Right lobe of liver (tissue), 6 donors: ENCODE results near the gene PSEN2. TPM values are rescaled to one million over a fixed set of nuclear protein-coding genes. Genes with fewer than 3 reads are reported as not detected.

Experiments used
- ATAC-seq, 4 donors: fragments of 200-7000 bp; cut with Tn5 transposase; one replicate each; pipeline ENCODE4 v1.9.1; 2020; ENCODE audit warnings: mild to moderate bottlenecking in 4 of 4, moderate library complexity in 4 of 4
- DNase-seq, 3 donors: peaks; one replicate each; pipeline ENCODE4 v3.0.0-alpha.2; 2020
- H3K27ac ChIP-seq, 3 donors: fragments of 200-600 bp; one replicate each; pipeline ENCODE4 v1.8.0; 2022
- H3K27me3 ChIP-seq, 2 donors: fragments of 200-600 bp; one replicate each; pipeline ENCODE4 v1.8.0; 2022
- H3K36me3 ChIP-seq, 4 donors: fragments of 200-600 bp; sonication (generic) in 1 of 4; one replicate each; pipeline versions ENCODE4 v1.5.1 to v1.8.0; 2017 to 2022; ENCODE audit warnings: control low read depth in 1 of 4
- H3K4me1 ChIP-seq, 4 donors: fragments of 200-600 bp; sonication (generic) in 1 of 4; one replicate each; pipeline versions ENCODE4 v1.5.1 to v1.8.0; 2017 to 2022; ENCODE audit warnings: control low read depth in 1 of 4
- H3K4me3 ChIP-seq, 3 donors: fragments of 200-600 bp; one replicate each; pipeline ENCODE4 v1.8.0; 2022
- H3K9me3 ChIP-seq, 4 donors: fragments of 200-600 bp; sonication (generic) in 1 of 4; one replicate each; pipeline versions ENCODE4 v1.5.1 to v1.8.0; 2017 to 2022; ENCODE audit warnings: control low read depth in 1 of 4
- CTCF ChIP-seq, 4 donors: fragments of 200-600 bp in 3 of 4; fragments of 450-650 bp in 1 of 4; IDR thresholded peaks; one replicate each; pipeline versions ENCODE4 v1.5.1 to v1.8.0; 2016 to 2022; ENCODE audit warnings: antibody characterized with exemption in 4 of 4, mild to moderate bottlenecking in 2 of 4
- POLR2A ChIP-seq: fragments of 450-650 bp; IDR thresholded peaks from one replicate; pipeline ENCODE4 v1.6.1; 2017; ENCODE audit warnings: antibody characterized with exemption, mild to moderate bottlenecking
- WGBS: methylation state at CpG from one replicate; pipeline ENCODE4 v1.1.6; 2018; ENCODE audit warnings: low coverage, low lambda C conversion rate; ENCODE audit not compliant: insufficient coverage; ENCODE audit errors: missing lambda C conversion rate; 5-methylcytosine and 5-hydroxymethylcytosine counted together
- intact Hi-C, 2 donors: fragments of 100-400 bp; cut with DNase I; formaldehyde crosslinking; loops; one replicate each; pipeline versions ENCODE4 v1.11.2 to v1.14.1; 2022
- long read RNA-seq: library from polyadenylated mRNA; unstranded; transcript quantifications from one replicate; pipeline ENCODE4 v2.0.0, GENCODE V29; 2019
- total RNA-seq, 6 experiments: library from RNA; depleted of rRNA in 2 of 6; stranded (reverse); fragments of >200 nt in 2 of 6; fragmentation: NEBNext Ultra II Directional in 3 of 6; extraction: Animal tissue kit (Norgen Biotek cat#: 25700) in 3 of 6; gene quantifications; one replicate each; pipeline versions ENCODE4 v1.1.0 to v1.2.4, GENCODE V29; 2016 to 2023
- donor health status: DM: no; HTN: yes; CAD: no.
- donor health status: DM: no; HTN: no; CAD: no.
- donor health status: DM: no; HTN: no; CAD: no.
- donor health status: DM: no; HTN: yes; CAD: no.
- donor health status: DM: no; HTN: yes; CAD: no.

PSEN2 gene
- 10 to 100 TPM; 11.8 to 22.7 (median 15.7) TPM for total RNA-seq
- long read RNA-seq, partial matches to known transcripts: 1 of 3 reads
- long read RNA-seq, other reads (novel, unspliced or antisense): 2 of 3 reads

GRCh38 chr1:226870401-226871279 lies at the start of gene PSEN2:
PSEN2 (plus strand) TSS chr1:226870616; CDS start chr1:226881908, 11,292 bp downstream.
- Histone ChIP-seq H3K4me3 (peak within 1 kb of the TSS; percentile 75 to 80 (median 80)), H3K27me3 (no peaks in the 10 kb centered on the region), H3K4me1 (peaks cover 0 to 18% (median 6%) of the 10 kb centered on the region in 4 donors), H3K9me3 (no peaks in the 10 kb centered on the region), H3K27ac (peak within 1 kb of the TSS; percentile 68 to 86 (median 74)), H3K36me3 (no peaks in the 10 kb centered on the region)
- peak; percentile 86 to 90 (median 90) for DNase-seq
- peak; percentile 76 to 96 (median 90) for ATAC-seq
- intact Hi-C loops: no loop called here
- 1% methylated on average over 12 of the region's 97 CpGs for WGBS
- TF ChIP-seq CTCF (IDR thresholded peaks at IDR 0.05): peak; percentile 10 to 36 (median 22)
- peak; percentile 83 for TF ChIP-seq POLR2A

DNA sequence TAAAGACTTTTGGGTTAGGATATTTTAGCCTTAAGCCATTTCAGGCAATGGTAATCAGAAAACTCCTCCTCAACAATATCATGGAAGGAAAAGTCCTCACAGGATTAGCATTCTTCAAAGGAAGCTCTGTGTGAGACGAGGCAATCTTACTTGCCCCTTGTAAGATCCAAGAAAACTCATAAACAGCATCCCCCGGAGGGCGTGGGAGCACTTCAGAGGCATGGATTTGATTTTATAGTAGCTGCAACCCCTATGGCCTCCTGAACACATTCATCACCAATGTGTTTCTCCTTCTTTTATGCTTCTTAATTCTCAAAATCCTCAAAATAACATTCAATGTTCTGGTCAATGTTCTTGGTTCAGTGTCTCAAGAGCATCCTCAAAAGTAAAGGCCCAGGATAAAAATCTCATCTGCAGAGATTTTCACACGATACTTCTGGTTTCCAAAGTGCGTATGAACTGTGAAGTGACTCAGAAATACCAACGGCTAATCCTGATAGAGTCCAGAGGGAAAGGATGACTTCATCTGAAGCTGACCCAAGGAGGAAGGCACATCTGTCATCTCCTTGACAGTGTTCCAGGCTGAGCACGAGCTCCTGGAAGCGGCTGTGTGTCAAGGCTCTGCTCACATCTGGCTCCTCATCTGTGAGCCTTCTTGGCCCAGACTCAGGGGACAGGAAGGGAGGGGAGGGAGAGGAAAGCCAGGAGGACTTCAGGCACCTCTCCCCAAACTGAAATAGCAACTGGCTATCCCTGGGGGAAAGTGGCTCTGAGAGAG lies 49.3 kb upstream of the PSEN2 start:
- 45% methylated on average over 7 of the region's 8 CpGs for WGBS
- peak in 1 of 3 donors; percentile 36 for DNase-seq

DNA sequence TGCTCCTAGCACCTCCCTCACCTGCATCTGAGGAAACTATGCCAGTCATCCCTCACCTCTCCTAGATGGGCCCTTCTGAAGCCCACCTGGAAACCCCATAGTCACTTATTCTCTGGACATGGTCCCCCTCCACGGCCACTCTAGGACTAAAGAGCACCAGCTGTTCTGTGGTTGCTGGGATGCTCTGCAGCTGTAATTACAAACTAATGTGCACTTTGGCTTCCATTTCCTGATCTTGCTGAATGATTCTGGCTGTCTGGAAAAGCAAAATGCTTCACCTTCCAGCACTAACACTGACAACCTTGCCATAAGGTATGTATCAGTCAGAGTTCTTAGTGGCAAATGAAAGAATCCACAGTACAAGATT lies 48.7 kb upstream of the PSEN2 start:
- H3K27me3 ChIP-seq: no peaks in the 10 kb centered on the region
- peak in 1 of 4 donors; percentile 13 for ATAC-seq
- no peak for DNase-seq

More for the DNA sequence above, 49.3 kb upstream of the PSEN2 start:
- TF ChIP-seq POLR2A: no peak
- no peak for TF ChIP-seq CTCF (IDR thresholded peaks at IDR 0.05)
- H3K9me3 ChIP-seq: no peaks in the 10 kb centered on the region
- no peaks in the 10 kb centered on the region for H3K4me1 ChIP-seq
- intact Hi-C loops: loop anchor here in 1 of 2 donors (10.0 kb wide), 1 partner anchor 176 kb away; no protein-coding TSS in a partner anchor
- no peaks in the 10 kb centered on the region for H3K27me3 ChIP-seq
- H3K4me3 ChIP-seq: no peak overlapping the region
- no peaks in the 10 kb centered on the region for H3K36me3 ChIP-seq
- ATAC-seq: peak; percentile 78 to 90 (median 84)
- H3K27ac ChIP-seq: peak overlapping the region in 1 of 3 donors; percentile 53

More for the DNA sequence above, 48.7 kb upstream of the PSEN2 start:
- WGBS: 67% methylated on average over 1 of the region's 1 CpG
- no peak overlapping the region for H3K27ac ChIP-seq
- H3K36me3 ChIP-seq: no peaks in the 10 kb centered on the region
- no peaks in the 10 kb centered on the region for H3K9me3 ChIP-seq
- intact Hi-C loops: loop anchor here in 1 of 2 donors (10.0 kb wide), 1 partner anchor 177 kb away; no protein-coding TSS in a partner anchor
- TF ChIP-seq CTCF (IDR thresholded peaks at IDR 0.05) (no peak), POLR2A (no peak)
- no peak overlapping the region for H3K4me3 ChIP-seq
- no peaks in the 10 kb centered on the region for H3K4me1 ChIP-seq
